Thymus (tissue), 14 donors: ENCODE data around the gene SELENBP1. TPM values are rescaled to one million over a fixed set of nuclear protein-coding genes. Genes with fewer than 3 reads are reported as not detected.

ENCODE experiments used
- DNase-seq, 9 donors: peaks; one replicate each; pipeline ENCODE4 v3.0.0-alpha.2; 2013; ENCODE audit warnings: low spot score in 9 of 9, low read depth in 6 of 9, missing footprints in 1 of 9
- H3K27ac ChIP-seq, 2 donors: one replicate each; pipeline ENCODE4 v1.5.1; 2013; ENCODE audit warnings: control low read depth in 1 of 2, low read depth in 1 of 2, low read length in 1 of 2, mild to moderate bottlenecking in 1 of 2, moderate library complexity in 1 of 2
- H3K27me3 ChIP-seq, 2 donors: one replicate each; pipeline ENCODE4 v1.5.1; 2013; ENCODE audit warnings: low read length in 1 of 2; ENCODE audit not compliant: control insufficient read depth in 2 of 2, insufficient read depth in 1 of 2
- H3K36me3 ChIP-seq, 2 donors: one replicate each; pipeline ENCODE4 v1.5.1; 2013; ENCODE audit warnings: low read length in 1 of 2, mild to moderate bottlenecking in 1 of 2, moderate library complexity in 1 of 2; ENCODE audit not compliant: control insufficient read depth in 2 of 2, insufficient read depth in 2 of 2
- H3K4me1 ChIP-seq, 2 donors: one replicate each; pipeline ENCODE4 v1.5.1; 2013; ENCODE audit warnings: low read length in 2 of 2; ENCODE audit not compliant: control insufficient read depth in 2 of 2, insufficient read depth in 2 of 2
- H3K4me3 ChIP-seq, 2 donors: one replicate each; pipeline ENCODE4 v1.5.1; 2013; ENCODE audit warnings: low read length in 2 of 2, control low read depth in 1 of 2, mild to moderate bottlenecking in 1 of 2
- H3K9me3 ChIP-seq, 2 donors: one replicate each; pipeline ENCODE4 v1.5.1; 2013; ENCODE audit warnings: low read length in 1 of 2, mild to moderate bottlenecking in 1 of 2; ENCODE audit not compliant: control insufficient read depth in 2 of 2, insufficient read depth in 1 of 2
- WGBS: extraction: QIAGEN DNeasy Blood & Tissue Kit; methylation state at CpG from one replicate; pipeline ENCODE4 v1.1.7; 2013; 5-methylcytosine and 5-hydroxymethylcytosine counted together
- long read RNA-seq, 10 donors: transcript quantifications; one replicate each; lab custom pipeline, GENCODE V29; 2026
- polyA plus RNA-seq: library from polyadenylated mRNA; stranded (reverse); fragments of 200-250 nt; gene quantifications from one replicate; pipeline ENCODE4 v1.2.3, GENCODE V29; 2013
- total RNA-seq: library from RNA; stranded (reverse); fragments of 120-200 nt; gene quantifications from one replicate; pipeline ENCODE4 v1.2.4, GENCODE V29; 2013
- donor health status: healthy.

Gene SELENBP1
- total RNA-seq, result 6.1 TPM
- 6.4 TPM for polyA plus RNA-seq
- long read RNA-seq, donor 1, partial matches to known transcripts, result 0 of 1 reads
- long read RNA-seq, donor 1, other reads (novel, unspliced or antisense), result 0 of 1 reads
- long read RNA-seq, donor 2, transcript SELENBP1-201 (12 exons, 1,752 nt), result major isoform, 12 of 14 reads
- long read RNA-seq, donor 2, partial matches to known transcripts, result 0 of 14 reads
- long read RNA-seq, donor 2, other reads (novel, unspliced or antisense), result 0 of 14 reads
- long read RNA-seq, donor 3, partial matches to known transcripts, result 0 of 2 reads
- long read RNA-seq, donor 3, other reads (novel, unspliced or antisense), result 0 of 2 reads
- long read RNA-seq, donor 4, result 0 reads
- long read RNA-seq, donor 5, partial matches to known transcripts, result 0 of 4 reads
- long read RNA-seq, donor 5, other reads (novel, unspliced or antisense), result 0 of 4 reads
- long read RNA-seq, donor 6, partial matches to known transcripts, result 0 of 3 reads
- long read RNA-seq, donor 6, other reads (novel, unspliced or antisense), result 0 of 3 reads
- long read RNA-seq, donor 7, partial matches to known transcripts, result 0 of 1 reads
- long read RNA-seq, donor 7, other reads (novel, unspliced or antisense), result 0 of 1 reads
- long read RNA-seq, donor 8, partial matches to known transcripts, result 0 of 2 reads
- long read RNA-seq, donor 8, other reads (novel, unspliced or antisense), result 0 of 2 reads
- long read RNA-seq, donor 9, partial matches to known transcripts, result 0 of 2 reads
- long read RNA-seq, donor 9, other reads (novel, unspliced or antisense), result 0 of 2 reads
- long read RNA-seq, donor 10, partial matches to known transcripts, result 0 of 2 reads
- long read RNA-seq, donor 10, other reads (novel, unspliced or antisense), result 0 of 2 reads

- WGBS, result 93% methylated on average over 11 of the region's 11 CpGs
- no peaks in the 10 kb centered on the region for H3K9me3 ChIP-seq
- no peak within 1 kb of the TSS for H3K27ac ChIP-seq
- no peak for DNase-seq
- H3K36me3 ChIP-seq, result no peaks in the 10 kb centered on the region
- H3K27me3 ChIP-seq, result no peaks in the 10 kb centered on the region
- H3K4me1 ChIP-seq, result peaks cover 0 to 9% of the 10 kb centered on the region in 2 donors
- H3K4me3 ChIP-seq, result no peak within 1 kb of the TSS
Measured at GRCh38 chr1:151372058-151372934, at the start of gene SELENBP1. TSS of gene SELENBP1 (minus strand) at chr1:151372705. CDS start at chr1:151372641, 64 bp downstream.

DNA sequence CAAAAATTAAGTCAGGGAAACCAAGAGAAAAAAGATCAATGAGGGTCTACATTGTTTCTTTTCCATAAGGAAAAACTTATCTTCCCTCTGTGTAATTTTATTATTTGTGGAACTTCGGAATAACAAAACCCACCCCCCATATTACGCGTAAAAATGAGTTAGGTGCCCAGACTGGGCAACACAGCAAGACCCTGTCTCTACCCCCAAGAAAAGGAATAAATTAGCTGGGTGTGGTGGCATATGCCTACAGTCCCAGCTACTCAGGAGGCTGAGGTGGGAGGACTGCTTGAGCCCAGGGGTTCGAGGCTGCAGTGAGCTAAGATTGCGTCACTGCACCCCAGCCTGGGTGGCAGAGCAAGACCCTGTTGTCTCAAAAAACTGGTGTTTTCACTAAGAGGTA is 47.3 kb upstream of the SELENBP1 start:
- H3K27me3 ChIP-seq, result no peaks in the 10 kb centered on the region
- H3K4me1 ChIP-seq, result no peaks in the 10 kb centered on the region
- DNase-seq, result no peak
- H3K36me3 ChIP-seq, result peaks cover 57 to 93% of the 10 kb centered on the region in 2 donors
- no peak overlapping the region for H3K4me3 ChIP-seq
- H3K27ac ChIP-seq, result no peak overlapping the region
- no peaks in the 10 kb centered on the region for H3K9me3 ChIP-seq
- WGBS, result over 99% methylated on average over 5 of the region's 5 CpGs

DNA sequence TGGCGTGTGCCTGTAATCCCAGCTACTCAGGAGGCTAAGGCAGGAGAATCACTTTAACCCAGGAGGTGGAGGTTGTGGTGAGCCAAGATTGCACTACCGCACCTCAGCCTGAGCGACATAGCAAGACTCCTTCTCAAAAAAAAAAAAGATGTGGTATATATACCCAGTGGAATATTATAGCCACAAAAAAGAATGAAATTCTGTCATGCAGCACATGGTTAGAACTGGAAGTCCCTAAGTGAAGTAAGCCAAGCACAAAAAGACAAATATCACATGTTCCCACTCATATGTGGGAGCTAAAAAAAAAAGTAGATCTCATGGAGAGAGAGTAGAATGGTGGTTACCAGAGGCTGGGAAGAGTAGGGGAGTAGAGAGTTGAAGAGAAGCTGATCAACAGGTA is 45.6 kb upstream of the SELENBP1 start:
- 95% methylated on average over 3 of the region's 3 CpGs for WGBS
- Histone ChIP-seq H3K27me3 (no peaks in the 10 kb centered on the region), H3K36me3 (peaks cover 55 to 92% of the 10 kb centered on the region in 2 donors), H3K4me1 (no peaks in the 10 kb centered on the region), H3K9me3 (no peaks in the 10 kb centered on the region), H3K27ac (no peak overlapping the region), H3K4me3 (no peak overlapping the region)
- DNase-seq, result no peak

GRCh38 chr1:151416231-151416630 is 43.7 kb upstream of the SELENBP1 start:
- Histone ChIP-seq H3K4me1 (no peaks in the 10 kb centered on the region), H3K36me3 (peaks cover 60 to 89% of the 10 kb centered on the region in 2 donors), H3K27ac (no peak overlapping the region), H3K4me3 (no peak overlapping the region), H3K9me3 (no peaks in the 10 kb centered on the region), H3K27me3 (no peaks in the 10 kb centered on the region)
- no peak for DNase-seq
- WGBS, result 98% methylated on average over 4 of the region's 4 CpGs

- no peak overlapping the region for H3K4me3 ChIP-seq
- WGBS, result 98% methylated on average over 2 of the region's 2 CpGs
- no peaks in the 10 kb centered on the region for H3K4me1 ChIP-seq
- DNase-seq, result no peak
- no peaks in the 10 kb centered on the region for H3K27me3 ChIP-seq
- peaks cover 66 to 93% of the 10 kb centered on the region in 2 donors for H3K36me3 ChIP-seq
- H3K27ac ChIP-seq, result no peak overlapping the region
- H3K9me3 ChIP-seq, result no peaks in the 10 kb centered on the region
Measured at GRCh38 chr1:151411884-151412283, 39.4 kb upstream of the SELENBP1 start.

DNA sequence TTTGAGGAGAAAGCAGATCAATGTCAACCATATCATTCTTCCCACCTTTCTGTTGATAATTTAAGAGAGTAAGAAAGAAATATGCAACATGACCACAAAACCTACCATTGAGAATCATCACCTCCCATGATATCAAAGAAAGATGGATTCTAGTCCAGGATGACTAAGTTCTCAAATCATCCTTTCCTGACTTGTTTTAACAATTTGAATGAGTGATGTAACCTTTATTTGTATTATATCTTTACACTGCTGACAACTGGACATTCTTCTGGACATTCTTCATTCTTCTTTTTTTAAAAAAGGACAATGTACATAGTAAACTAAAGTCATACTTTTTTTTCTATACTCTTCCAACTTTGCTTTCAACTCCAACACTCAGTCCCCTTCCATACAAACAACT is 36.4 kb upstream of the SELENBP1 start:
- H3K27me3 ChIP-seq, result no peaks in the 10 kb centered on the region
- H3K36me3 ChIP-seq, result peaks cover 69 to 94% of the 10 kb centered on the region in 2 donors
- no peak overlapping the region for H3K27ac ChIP-seq
- H3K4me3 ChIP-seq, result no peak overlapping the region
- no peaks in the 10 kb centered on the region for H3K4me1 ChIP-seq
- no peak for DNase-seq
- H3K9me3 ChIP-seq, result no peaks in the 10 kb centered on the region

DNA sequence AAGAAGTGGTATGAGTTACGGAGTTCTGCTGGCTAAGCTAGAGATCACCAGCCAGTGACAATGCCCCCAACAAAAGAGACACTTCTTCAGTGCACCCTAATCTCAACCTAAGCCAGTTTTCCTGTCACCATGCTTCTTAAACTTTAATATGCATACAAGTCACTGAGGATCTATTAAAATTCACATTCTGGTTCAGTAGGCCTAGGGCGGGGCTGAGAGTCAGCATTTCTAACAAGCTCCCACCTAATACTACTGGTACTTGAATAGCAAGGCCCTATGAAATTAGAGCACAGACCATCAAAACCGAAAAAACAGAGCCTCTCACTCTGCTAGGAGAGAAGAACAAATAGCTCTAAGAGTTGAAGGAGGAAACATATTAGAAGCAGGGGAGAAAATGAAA is 34.8 kb upstream of the SELENBP1 start:
- Histone ChIP-seq H3K27ac (no peak overlapping the region), H3K36me3 (peaks cover 67 to 97% of the 10 kb centered on the region in 2 donors), H3K27me3 (no peaks in the 10 kb centered on the region), H3K4me1 (no peaks in the 10 kb centered on the region), H3K4me3 (no peak overlapping the region), H3K9me3 (no peaks in the 10 kb centered on the region)
- no peak for DNase-seq
- 98% methylated on average over 3 of the region's 3 CpGs for WGBS

- no peaks in the 10 kb centered on the region for H3K9me3 ChIP-seq
- H3K4me3 ChIP-seq, result no peak overlapping the region
- WGBS, result 97% methylated on average over 8 of the region's 8 CpGs
- no peaks in the 10 kb centered on the region for H3K4me1 ChIP-seq
- no peak overlapping the region for H3K27ac ChIP-seq
- H3K36me3 ChIP-seq, result peaks cover 68 to 97% of the 10 kb centered on the region in 2 donors
- no peak for DNase-seq
- H3K27me3 ChIP-seq, result no peaks in the 10 kb centered on the region
Measured at GRCh38 chr1:151406176-151406575, 33.7 kb upstream of the SELENBP1 start.
